ENCODE results near the gene PLA2G4C. TPM values are rescaled to one million over a fixed set of nuclear protein-coding genes. Genes with fewer than 3 reads are reported as not detected.

Gene PLA2G4C
- total and polyA plus RNA-seq, 8 donors: 2.9 to 21.7 (median 11.3) TPM

DNA sequence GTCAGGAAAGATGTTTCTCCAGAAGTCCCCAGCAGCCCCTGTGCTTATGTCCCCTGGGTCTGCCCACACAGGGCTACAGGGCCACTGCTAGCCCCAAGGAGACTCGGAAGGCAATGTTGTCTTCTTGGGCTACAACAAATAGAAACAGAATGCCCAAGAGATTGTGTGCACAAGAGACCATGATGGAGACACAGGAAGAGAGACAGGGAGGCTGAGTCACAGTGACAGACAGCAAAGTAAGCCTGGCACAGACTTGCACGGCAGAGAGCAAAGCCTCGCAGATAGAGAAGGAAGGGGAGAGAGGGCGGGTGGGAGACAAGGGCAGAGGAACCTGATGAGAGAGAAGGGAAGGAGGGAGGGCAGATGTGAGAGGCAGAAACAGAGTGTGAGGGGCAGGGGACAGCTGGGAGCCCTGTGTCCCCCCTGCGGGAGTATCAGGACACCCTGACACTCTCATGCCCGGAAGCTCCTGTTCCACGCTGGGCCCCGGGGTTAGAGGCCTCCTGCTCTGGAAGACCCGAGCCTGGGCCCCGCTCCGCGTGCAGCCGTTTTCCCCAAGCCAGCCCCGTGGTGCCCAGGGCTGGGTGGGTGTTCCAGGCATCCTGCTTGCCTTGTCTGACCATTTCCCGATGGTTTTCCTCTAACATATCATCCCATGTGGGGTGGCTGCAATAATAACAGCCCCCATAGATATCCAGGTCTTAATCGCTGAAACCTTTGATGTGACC is 2.7 kb upstream of the PLA2G4C start:
- no peak for FAIRE-seq
- 77 to 87% methylated on average over 16 of the region's 16 CpGs for WGBS, 2 donors
- H3K4me1 ChIP-seq: peaks cover 0 to 11% (median 0%) of the 10 kb centered on the region in 3 donors
- no peak for DNase-seq
- H3K27ac ChIP-seq: no peak overlapping the region
- no peak overlapping the region for H3K4me3 ChIP-seq
- H3K27me3 ChIP-seq: no peaks in the 10 kb centered on the region
- no peak for TF ChIP-seq CTCF (IDR thresholded peaks at IDR 0.05)
- no peaks in the 10 kb centered on the region for H3K36me3 ChIP-seq
- H3K9me3 ChIP-seq: no peaks in the 10 kb centered on the region
- intact Hi-C loops (cut with DNase I): no loop called here
- ATAC-seq: no peak

GRCh38 chr19:48111280-48111679 is 663 bp upstream of the PLA2G4C start:
- Histone ChIP-seq H3K27ac (peak overlapping the region; percentile 87 to 94 (median 92)), H3K4me1 (peaks cover 0 to 17% (median 5%) of the 10 kb centered on the region in 3 donors), H3K36me3 (no peaks in the 10 kb centered on the region), H3K27me3 (no peaks in the 10 kb centered on the region), H3K4me3 (no peak overlapping the region), H3K9me3 (no peaks in the 10 kb centered on the region)
- ATAC-seq: no peak
- no peak for TF ChIP-seq CTCF (IDR thresholded peaks at IDR 0.05)
- FAIRE-seq: no peak
- no peak for DNase-seq
- intact Hi-C loops (cut with DNase I): no loop called here
- WGBS, 2 donors: 51 to 58% methylated on average over 7 of the region's 7 CpGs

DNA sequence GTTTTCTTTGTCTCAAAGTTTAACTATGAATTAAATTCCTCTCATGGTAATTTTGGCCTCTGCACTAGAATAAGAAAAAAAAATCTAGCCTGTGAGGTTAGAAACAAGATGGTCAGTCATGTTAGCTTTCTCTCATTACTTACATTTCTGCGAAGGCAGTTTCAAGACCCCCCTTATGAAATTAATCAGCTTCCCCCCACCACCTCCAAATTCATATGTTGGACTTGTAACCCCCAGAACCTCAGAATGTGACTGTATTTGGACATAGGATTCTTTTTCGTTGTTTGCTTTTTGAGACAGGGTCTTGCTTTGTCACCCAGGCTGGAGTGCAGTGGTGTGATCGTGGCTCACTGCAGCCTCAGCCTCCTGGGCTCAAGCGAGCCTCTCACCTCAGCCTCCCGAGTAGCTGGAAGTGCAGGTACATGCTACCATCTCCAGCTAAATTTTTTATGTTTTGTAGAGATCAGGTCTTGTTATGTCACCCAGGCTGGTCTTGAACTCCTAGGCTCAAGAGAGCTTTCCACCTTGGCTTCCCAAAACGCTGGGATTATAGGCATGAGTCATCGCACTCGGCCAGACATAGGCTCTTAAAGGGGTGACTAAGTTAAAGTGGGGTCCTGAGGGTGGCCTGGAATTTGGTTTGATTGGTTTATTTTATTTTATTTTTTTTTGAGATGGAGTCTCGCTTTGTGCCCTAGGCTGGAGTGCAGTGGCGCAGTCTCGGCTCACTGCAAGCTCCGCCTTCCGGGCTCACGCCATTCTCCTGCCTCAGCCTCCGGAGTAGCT is 1.4 kb downstream of the PLA2G4C start:
- peaks cover 0 to 17% (median 5%) of the 10 kb centered on the region in 3 donors for H3K4me1 ChIP-seq
- H3K27ac ChIP-seq: no peak overlapping the region
- peak overlapping the region in 1 of 4 donors; percentile 52 for H3K4me3 ChIP-seq
- DNase-seq (no peak), ATAC-seq (no peak), FAIRE-seq (no peak)
- H3K36me3 ChIP-seq: no peaks in the 10 kb centered on the region
- TF ChIP-seq CTCF (IDR thresholded peaks at IDR 0.05): no peak
- no peaks in the 10 kb centered on the region for H3K27me3 ChIP-seq
- no peaks in the 10 kb centered on the region for H3K9me3 ChIP-seq
- 74 to 75% methylated on average over 14 to 15 of the region's 15 CpGs for WGBS, 2 donors
- intact Hi-C loops (cut with DNase I): loop anchor here in 1 of 3 donors (5.0 kb wide), 1 partner anchor 43 kb away; no protein-coding TSS in a partner anchor

GRCh38 chr19:48103922-48104321 is 6.7 kb downstream of the PLA2G4C start:
- intact Hi-C loops (cut with DNase I): no loop called here
- Histone ChIP-seq H3K4me1 (peaks cover 0 to 6% (median 5%) of the 10 kb centered on the region in 3 donors), H3K27ac (no peak overlapping the region), H3K9me3 (no peaks in the 10 kb centered on the region), H3K27me3 (no peaks in the 10 kb centered on the region), H3K36me3 (no peaks in the 10 kb centered on the region), H3K4me3 (no peak overlapping the region)
- DNase-seq: no peak
- WGBS, 2 donors: 86 to 92% methylated on average over 5 of the region's 5 CpGs
- no peak for FAIRE-seq
- no peak for ATAC-seq
- TF ChIP-seq CTCF (IDR thresholded peaks at IDR 0.05): no peak
